ENCODE results near the gene C10orf143.

C10orf143 gene

GRCh38 chr10:130052193-130052592, 58.4 kb downstream of the C10orf143 start:
- FAIRE-seq (no peak), DNase-seq (ENCODE audit: insufficient read length, low spot score) (no peak)
- TF ChIP-seq, protein P1, sequence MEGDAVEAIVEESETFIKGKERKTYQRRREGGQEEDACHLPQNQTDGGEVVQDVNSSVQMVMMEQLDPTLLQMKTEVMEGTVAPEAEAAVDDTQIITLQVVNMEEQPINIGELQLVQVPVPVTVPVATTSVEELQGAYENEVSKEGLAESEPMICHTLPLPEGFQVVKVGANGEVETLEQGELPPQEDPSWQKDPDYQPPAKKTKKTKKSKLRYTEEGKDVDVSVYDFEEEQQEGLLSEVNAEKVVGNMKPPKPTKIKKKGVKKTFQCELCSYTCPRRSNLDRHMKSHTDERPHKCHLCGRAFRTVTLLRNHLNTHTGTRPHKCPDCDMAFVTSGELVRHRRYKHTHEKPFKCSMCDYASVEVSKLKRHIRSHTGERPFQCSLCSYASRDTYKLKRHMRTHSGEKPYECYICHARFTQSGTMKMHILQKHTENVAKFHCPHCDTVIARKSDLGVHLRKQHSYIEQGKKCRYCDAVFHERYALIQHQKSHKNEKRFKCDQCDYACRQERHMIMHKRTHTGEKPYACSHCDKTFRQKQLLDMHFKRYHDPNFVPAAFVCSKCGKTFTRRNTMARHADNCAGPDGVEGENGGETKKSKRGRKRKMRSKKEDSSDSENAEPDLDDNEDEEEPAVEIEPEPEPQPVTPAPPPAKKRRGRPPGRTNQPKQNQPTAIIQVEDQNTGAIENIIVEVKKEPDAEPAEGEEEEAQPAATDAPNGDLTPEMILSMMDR (IDR thresholded peaks at IDR 0.05; ENCODE audit: insufficient read depth, missing control alignments) = no peak

DNA sequence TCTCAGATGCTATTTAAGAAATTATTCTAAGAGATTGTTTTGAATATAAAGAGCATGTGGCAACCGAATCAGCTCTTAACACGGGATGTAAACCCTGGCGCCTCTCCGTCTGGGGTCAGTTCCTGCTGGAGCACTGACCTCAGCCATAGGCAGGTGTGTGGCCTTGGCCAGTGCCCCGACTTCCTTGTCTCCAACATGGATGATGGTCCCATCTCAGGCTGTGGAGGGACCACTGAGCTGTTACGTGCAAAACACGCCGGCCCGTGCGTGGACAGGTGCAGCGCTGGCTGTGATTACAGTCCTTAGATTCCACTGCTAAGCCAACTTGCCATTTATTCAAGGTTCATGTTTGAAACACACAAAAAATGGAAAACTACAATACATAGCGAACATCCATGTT, 59.9 kb downstream of the C10orf143 start:
- TF ChIP-seq, protein P1 (IDR thresholded peaks at IDR 0.05; ENCODE audit: insufficient read depth, missing control alignments) = no peak
- FAIRE-seq = no peak
- DNase-seq (ENCODE audit: insufficient read length, low spot score) = no peak

DNA sequence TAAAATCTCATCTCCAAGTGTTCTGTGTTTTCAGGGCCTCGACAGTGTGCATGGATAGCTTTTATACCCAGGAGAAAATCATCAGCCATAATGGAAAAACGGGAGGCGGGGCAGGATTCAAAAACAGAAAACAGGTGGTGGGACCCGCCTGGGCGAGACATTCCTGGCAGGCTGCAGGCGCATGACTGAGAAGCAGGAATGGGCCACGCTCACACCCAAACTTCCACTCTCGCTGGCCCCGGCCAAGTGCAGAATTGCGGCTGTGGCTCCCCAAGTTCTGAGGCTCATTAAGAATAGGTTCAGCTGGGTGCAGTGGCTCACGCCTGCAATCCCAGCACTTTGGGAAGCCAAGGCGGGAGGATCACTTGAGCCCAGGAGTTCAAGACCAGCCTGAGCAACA, 60.6 kb downstream of the C10orf143 start:
- FAIRE-seq (no peak), DNase-seq (ENCODE audit: insufficient read length, low spot score) (no peak)
- TF ChIP-seq, protein P1 (IDR thresholded peaks at IDR 0.05; ENCODE audit: insufficient read depth, missing control alignments) = no peak

GRCh38 chr10:130049244-130049643, 61.4 kb downstream of the C10orf143 start:
- no peak for FAIRE-seq
- DNase-seq (ENCODE audit: insufficient read length, low spot score) = no peak
- TF ChIP-seq, protein P1 (IDR thresholded peaks at IDR 0.05; ENCODE audit: insufficient read depth, missing control alignments) = no peak

DNA sequence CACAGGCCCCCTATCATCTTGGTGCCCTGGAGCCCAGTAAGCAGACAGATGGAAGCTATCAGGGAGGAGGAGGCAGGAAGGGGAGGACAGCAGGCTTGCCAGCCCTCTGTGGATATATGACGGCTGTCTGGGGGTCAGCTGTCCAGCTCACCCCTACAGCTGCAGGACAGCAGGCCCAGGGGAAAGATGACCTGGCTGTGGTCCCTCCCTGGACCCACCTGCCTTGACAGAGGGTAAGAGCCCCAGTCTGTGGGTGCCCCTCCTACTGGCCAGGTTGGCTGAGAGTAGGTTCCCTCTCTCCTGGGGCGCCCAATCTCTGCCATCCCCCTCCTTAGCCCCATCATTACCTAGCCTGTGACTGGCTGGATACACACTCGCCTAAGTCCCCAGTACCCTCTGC, 62.5 kb downstream of the C10orf143 start:
- no peak for FAIRE-seq
- no peak for DNase-seq (ENCODE audit: insufficient read length, low spot score)

GRCh38 chr10:130047336-130047735, 63.3 kb downstream of the C10orf143 start:
- TF ChIP-seq, protein P1 (IDR thresholded peaks at IDR 0.05; ENCODE audit: insufficient read depth, missing control alignments) = no peak
- FAIRE-seq = no peak
- no peak for DNase-seq (ENCODE audit: insufficient read length, low spot score)

More for the DNA sequence above, 62.5 kb downstream of the C10orf143 start:
- TF ChIP-seq, protein P1 (IDR thresholded peaks at IDR 0.05; ENCODE audit: insufficient read depth, missing control alignments) = no peak

- DNase-seq (ENCODE audit: insufficient read length, low spot score) = no peak
- TF ChIP-seq, protein P1 (IDR thresholded peaks at IDR 0.05; ENCODE audit: insufficient read depth, missing control alignments) = no peak
- FAIRE-seq = no peak
Measured at GRCh38 chr10:130046591-130046990, 64.0 kb downstream of the C10orf143 start.

Measured in D721Med (cell line).